GM21526 (cell line): ENCODE data around the gene IRF2BPL.

ENCODE experiments used
- ATAC-seq: cut with Tn5 transposase; IDR thresholded peaks from one replicate; pipeline ENCODE4 v1.9.1; 2021; ENCODE audit warnings: moderate library complexity; ENCODE audit not compliant: unreplicated experiment, low FRiP score

The IRF2BPL gene

GRCh38 chr14:77055306-77055705 lies 26.8 kb upstream of the IRF2BPL start:
- ATAC-seq: no peak

GRCh38 chr14:77053046-77053841 lies 24.7 kb upstream of the IRF2BPL start:
- no peak for ATAC-seq

GRCh38 chr14:77052281-77053044 lies 24.0 kb upstream of the IRF2BPL start:
- no peak for ATAC-seq

- ATAC-seq: no peak
These were observed 22.6 kb upstream of the IRF2BPL start for GRCh38 chr14:77051116-77051515.

GRCh38 chr14:77046721-77047120 lies 18.2 kb upstream of the IRF2BPL start:
- ATAC-seq: no peak

GRCh38 chr14:77045238-77046162 lies 17.0 kb upstream of the IRF2BPL start:
- no peak for ATAC-seq

- no peak for ATAC-seq
These were observed 16.3 kb upstream of the IRF2BPL start for GRCh38 chr14:77044783-77045237.

- ATAC-seq: no peak
These were observed 15.5 kb upstream of the IRF2BPL start for GRCh38 chr14:77043984-77044485.

GRCh38 chr14:77043177-77043983 lies 14.9 kb upstream of the IRF2BPL start:
- ATAC-seq: no peak

GRCh38 chr14:77041881-77042545 lies 13.5 kb upstream of the IRF2BPL start:
- no peak for ATAC-seq

- ATAC-seq: no peak
These were observed 12.5 kb upstream of the IRF2BPL start for GRCh38 chr14:77040741-77041653.

- no peak for ATAC-seq
These were observed 11.7 kb upstream of the IRF2BPL start for GRCh38 chr14:77040059-77040740.

- ATAC-seq: no peak
These were observed 11.0 kb upstream of the IRF2BPL start for GRCh38 chr14:77039285-77040058.

- no peak for ATAC-seq
These were observed 9.5 kb upstream of the IRF2BPL start for GRCh38 chr14:77037938-77038568.

GRCh38 chr14:77037215-77037937 lies 8.9 kb upstream of the IRF2BPL start:
- no peak for ATAC-seq
